Measurements from ENCODE around the gene SLC35F6. TPM values are rescaled to one million over a fixed set of nuclear protein-coding genes. Genes with fewer than 3 reads are reported as not detected.

Gene SLC35F6
- total RNA-seq, 1 donor from 2014 or later: 40.8 TPM

- intact Hi-C loops (cut with DNase I): no loop called here
- no peaks in the 10 kb centered on the region for H3K36me3 ChIP-seq
- H3K9me3 ChIP-seq: no peaks in the 10 kb centered on the region
- no peaks in the 10 kb centered on the region for H3K4me1 ChIP-seq
- H3K27me3 ChIP-seq: no peaks in the 10 kb centered on the region
- H3K27ac ChIP-seq: no peak overlapping the region
- no peak overlapping the region for H3K4me3 ChIP-seq
- TF ChIP-seq POLR2A (IDR thresholded peaks at IDR 0.05) (no peak), POLR2AphosphoS5 (IDR thresholded peaks at IDR 0.05; ENCODE audit: insufficient read depth in 1 of 2, low read depth in 1 of 2) (no peak), CTCF (IDR thresholded peaks at IDR 0.05) (no peak)
- DNase-seq (ENCODE audit: extremely low spot score in 2 of 2): no peak
Measured at GRCh38 chr2:26801796-26802195, 37.7 kb downstream of the SLC35F6 start.

GRCh38 chr2:26805241-26805676 lies 41.2 kb downstream of the SLC35F6 start:
- Histone ChIP-seq H3K36me3 (no peaks in the 10 kb centered on the region), H3K27me3 (no peaks in the 10 kb centered on the region), H3K9me3 (no peaks in the 10 kb centered on the region), H3K4me3 (no peak overlapping the region), H3K27ac (no peak overlapping the region), H3K4me1 (no peaks in the 10 kb centered on the region)
- intact Hi-C loops (cut with DNase I): no loop called here
- no peak for DNase-seq (ENCODE audit: extremely low spot score in 2 of 2)
- no peak for TF ChIP-seq POLR2AphosphoS5 (IDR thresholded peaks at IDR 0.05; ENCODE audit: insufficient read depth in 1 of 2, low read depth in 1 of 2)

GRCh38 chr2:26807788-26808460 lies 43.8 kb downstream of the SLC35F6 start:
- no peaks in the 10 kb centered on the region for H3K4me1 ChIP-seq
- H3K27ac ChIP-seq: no peak overlapping the region
- intact Hi-C loops (cut with DNase I): no loop called here
- no peak overlapping the region for H3K4me3 ChIP-seq
- H3K36me3 ChIP-seq: no peaks in the 10 kb centered on the region
- no peaks in the 10 kb centered on the region for H3K27me3 ChIP-seq
- no peaks in the 10 kb centered on the region for H3K9me3 ChIP-seq
- no peak for DNase-seq (ENCODE audit: extremely low spot score in 2 of 2)
- no peak for TF ChIP-seq POLR2AphosphoS5 (IDR thresholded peaks at IDR 0.05; ENCODE audit: insufficient read depth in 1 of 2, low read depth in 1 of 2)
- TF ChIP-seq POLR2A (IDR thresholded peaks at IDR 0.05): no peak
- TF ChIP-seq CTCF (IDR thresholded peaks at IDR 0.05): no peak

- H3K27ac ChIP-seq: no peak overlapping the region
Measured at GRCh38 chr2:26809211-26809610, 45.1 kb downstream of the SLC35F6 start.

GRCh38 chr2:26809876-26810577 lies 45.9 kb downstream of the SLC35F6 start:
- H3K27me3 ChIP-seq: no peaks in the 10 kb centered on the region
- no peak for DNase-seq (ENCODE audit: extremely low spot score in 2 of 2)
- no peak overlapping the region for H3K4me3 ChIP-seq
- TF ChIP-seq CTCF (IDR thresholded peaks at IDR 0.05): no peak
- no peak for TF ChIP-seq POLR2AphosphoS5 (IDR thresholded peaks at IDR 0.05; ENCODE audit: insufficient read depth in 1 of 2, low read depth in 1 of 2)
- no peak for TF ChIP-seq POLR2A (IDR thresholded peaks at IDR 0.05)
- H3K27ac ChIP-seq: no peak overlapping the region
- no peaks in the 10 kb centered on the region for H3K4me1 ChIP-seq
- no peaks in the 10 kb centered on the region for H3K9me3 ChIP-seq
- no peaks in the 10 kb centered on the region for H3K36me3 ChIP-seq
- intact Hi-C loops (cut with DNase I): no loop called here

More at GRCh38 chr2:26809211-26809610, 45.1 kb downstream of the SLC35F6 start:
- H3K4me3 ChIP-seq: no peak overlapping the region
- TF ChIP-seq POLR2A (IDR thresholded peaks at IDR 0.05) (no peak), POLR2AphosphoS5 (IDR thresholded peaks at IDR 0.05; ENCODE audit: insufficient read depth in 1 of 2, low read depth in 1 of 2) (no peak), CTCF (IDR thresholded peaks at IDR 0.05) (no peak)
- intact Hi-C loops (cut with DNase I): no loop called here
- no peaks in the 10 kb centered on the region for H3K9me3 ChIP-seq
- no peaks in the 10 kb centered on the region for H3K36me3 ChIP-seq
- no peak for DNase-seq (ENCODE audit: extremely low spot score in 2 of 2)
- no peaks in the 10 kb centered on the region for H3K4me1 ChIP-seq
- no peaks in the 10 kb centered on the region for H3K27me3 ChIP-seq

All from vagina (tissue), 2 donors.